GM21360 (cell line): ENCODE data around the gene ACTL10.

ENCODE experiments used
- ATAC-seq: cut with Tn5 transposase; IDR thresholded peaks from one replicate; pipeline ENCODE4 v1.9.1; 2021; ENCODE audit warnings: mild to moderate bottlenecking, moderate library complexity; ENCODE audit not compliant: unreplicated experiment

The ACTL10 gene

DNA sequence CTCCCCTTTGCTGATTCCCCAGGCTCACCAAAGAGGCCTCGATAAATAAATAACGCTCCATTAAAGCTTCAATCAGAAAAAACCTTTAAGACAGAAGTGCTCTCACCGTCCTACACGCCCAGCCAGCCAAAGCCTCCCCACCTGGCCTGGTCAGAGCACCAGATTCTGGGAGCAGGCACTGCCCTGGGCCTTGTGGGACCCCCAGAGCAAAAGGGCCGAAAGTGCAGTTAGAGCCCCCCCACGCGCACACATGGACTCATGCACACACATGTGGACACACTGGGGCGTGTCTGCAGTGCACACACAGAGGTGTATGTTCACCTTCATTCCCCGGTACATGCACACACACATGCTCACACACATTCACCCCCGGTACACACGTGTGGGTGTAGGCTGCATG is 9.4 kb downstream of the ACTL10 start:
- no peak for ATAC-seq

DNA sequence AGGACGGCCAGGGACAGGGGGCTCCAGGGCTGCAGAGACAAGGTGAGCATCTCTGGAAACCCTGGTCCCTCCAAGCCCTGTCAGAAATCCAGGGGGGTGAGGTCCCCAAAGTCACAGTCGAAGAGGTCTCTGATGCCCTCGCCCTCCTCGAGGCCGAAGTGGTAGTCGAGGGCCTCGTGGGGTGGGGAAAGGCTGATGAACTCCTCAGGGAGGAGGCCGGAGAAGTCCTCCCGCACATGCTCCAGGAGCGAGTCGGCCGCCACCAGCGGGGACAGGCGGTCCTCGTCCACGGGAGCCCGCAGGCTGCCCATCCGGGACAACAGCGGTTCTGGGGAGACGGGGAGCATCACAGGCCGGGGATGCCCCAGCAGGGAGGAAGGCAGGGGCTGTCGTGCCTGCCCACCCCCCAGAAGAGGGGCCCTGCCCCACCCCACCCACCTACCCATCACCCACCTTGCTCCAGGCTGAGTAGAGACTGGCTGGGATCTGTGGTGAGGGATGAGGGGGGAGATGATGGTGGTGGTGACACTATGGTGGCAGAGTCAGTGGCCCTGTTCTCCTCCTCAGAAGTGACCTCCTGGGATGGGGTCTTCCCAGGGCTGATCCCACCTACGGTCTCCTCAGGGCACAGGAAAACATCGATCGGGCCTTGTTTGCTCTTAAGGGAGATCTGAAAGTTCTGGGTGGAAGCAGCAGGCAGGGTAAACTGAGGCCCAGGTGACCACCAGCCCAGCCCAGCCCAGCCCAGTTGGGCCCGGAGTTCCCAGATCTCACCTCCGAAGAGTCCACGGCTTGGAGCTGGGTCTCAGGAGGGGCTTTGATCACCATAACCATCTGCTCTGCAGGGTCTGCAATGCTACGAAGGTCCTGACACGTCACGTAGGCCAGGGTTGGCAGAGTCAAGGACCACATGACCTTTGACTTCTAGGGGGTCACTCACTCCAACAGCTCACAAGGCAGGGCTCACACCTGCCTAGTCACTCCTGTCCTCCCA is 10.2 kb downstream of the ACTL10 start:
- ATAC-seq = no peak

DNA sequence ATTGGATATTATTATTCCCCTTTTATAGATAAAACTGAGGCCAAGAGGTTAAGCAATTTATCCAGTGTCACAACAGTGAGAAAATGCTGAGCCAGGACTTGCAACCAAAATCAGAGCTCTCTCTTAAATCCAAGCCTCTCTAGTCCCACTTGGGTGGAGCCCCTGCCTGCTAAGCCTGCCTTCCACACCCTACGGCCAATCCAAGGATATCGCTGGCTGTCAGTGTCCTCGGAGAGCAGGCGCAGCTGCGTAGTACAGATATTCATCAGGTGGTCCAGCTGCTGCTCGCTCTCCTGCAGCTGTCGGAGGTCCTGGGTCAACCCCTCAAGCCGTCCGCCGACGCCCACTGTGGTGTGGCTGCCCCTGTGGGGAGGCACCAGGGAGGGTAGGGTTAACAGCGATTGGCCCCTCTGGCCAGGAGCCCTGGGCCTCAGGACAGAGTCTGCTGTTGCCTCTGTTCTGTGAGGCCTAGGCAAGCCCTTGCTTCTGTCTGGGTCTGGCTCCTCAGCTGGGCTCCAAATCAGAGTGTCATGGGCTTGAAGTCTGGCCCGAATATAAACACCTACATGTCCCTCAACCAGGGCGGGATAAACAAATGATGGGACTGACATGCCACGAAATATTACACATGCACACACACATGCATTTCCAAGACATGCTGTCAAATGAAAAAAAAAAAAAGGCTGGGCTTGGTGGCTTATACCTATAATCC is 11.4 kb downstream of the ACTL10 start:
- ATAC-seq = no peak

DNA sequence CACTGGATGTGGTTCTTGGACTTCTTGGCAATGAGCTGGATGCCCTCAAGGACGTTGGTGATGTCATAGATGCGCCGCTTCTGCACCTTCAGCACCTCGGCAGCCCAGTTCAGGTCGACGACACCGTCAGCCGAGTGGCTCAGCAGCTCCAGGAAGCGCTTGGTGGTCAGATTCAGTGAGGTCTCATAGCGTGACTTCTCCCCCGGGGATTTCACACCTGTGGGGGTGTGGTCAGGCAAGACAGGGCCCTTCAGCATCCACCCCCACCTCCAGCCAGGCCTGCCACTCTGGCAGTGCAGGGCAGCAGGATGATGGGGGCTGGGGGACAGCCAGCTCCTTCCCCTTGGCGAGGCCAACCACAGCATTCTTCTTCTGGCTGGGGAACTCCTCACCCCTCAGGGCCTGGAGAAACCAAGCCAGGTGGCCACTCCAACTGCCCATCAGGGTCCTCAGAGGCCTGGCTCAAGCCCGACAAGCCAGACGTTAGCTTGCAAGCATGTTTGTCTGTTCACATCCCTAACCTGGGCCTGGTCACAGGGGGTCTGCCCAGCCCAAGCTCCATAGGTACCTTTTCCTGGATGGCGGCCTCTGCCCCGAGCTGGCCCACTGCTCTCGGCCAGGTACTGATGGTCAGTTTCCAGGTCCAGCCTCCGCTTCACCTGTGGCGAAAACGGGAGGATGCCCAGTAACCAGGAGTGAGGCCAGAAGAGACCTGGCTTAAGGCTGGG is 13.2 kb downstream of the ACTL10 start:
- peak; percentile 46 for ATAC-seq

DNA sequence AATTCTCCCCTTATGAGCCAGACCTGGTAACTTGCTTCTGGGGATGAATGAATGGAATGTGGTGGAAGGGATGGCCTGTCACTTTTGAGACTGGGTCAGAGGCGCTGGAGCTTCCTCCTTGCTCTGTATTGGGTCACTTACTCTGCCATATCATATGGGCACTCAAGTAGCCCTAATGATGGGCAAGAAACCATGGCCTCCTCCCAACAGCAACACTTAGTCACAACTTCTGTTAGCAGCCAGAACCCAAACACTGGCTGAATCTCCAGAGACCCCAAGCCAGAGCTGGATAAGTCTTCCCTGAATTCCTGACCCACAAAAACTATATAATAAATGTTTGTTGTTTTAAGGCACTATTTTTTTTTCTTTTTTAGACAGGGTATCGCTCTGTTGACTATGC is 13.9 kb downstream of the ACTL10 start:
- ATAC-seq = no peak

DNA sequence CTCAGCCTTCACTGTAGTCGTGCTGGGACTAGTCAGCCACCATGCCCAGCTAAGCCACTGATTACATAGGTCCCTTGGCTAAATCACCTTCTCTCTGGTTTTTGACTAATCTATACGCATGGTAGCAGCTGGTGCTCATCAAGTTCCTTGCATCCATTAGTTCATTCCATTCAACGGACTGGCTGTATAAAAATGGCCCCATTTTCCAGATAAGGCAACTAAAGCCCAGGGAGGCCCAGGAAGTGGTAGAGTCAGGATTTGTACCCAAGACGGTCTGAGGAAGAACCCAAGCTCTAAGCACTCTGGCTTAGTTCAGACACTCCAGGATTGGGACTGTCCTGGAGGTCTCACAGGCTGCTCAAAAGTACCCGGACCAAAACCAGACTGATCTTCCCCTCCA is 14.5 kb downstream of the ACTL10 start:
- ATAC-seq = no peak

DNA sequence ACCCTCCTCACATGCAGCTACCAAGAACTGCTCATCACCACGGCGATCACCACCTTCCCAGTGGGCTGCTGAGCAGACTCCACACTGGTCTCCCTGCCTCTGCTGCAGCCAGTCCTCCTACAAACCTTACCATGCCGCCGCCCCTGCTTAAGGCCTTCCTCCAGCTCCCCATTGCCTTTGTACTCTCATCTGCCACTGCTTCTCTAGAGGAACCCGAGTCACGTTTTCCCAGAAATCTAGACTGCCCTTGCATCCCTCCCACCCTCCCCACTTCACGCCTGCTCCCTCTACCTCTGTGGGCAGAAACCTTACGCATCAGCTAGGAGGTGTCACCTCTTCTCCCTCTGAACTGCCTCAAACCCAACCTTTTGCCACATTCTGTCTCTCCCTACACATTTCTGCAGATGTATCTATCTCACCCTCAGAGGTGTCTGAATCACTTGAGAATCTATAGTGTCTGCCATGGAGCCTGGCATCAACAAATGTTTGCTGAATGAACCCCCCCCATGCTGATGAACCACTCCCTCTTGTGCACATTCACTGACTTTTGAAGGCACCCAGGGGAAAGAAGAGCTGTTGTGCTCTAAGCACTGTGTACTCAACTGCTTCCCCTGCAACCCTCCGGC is 15.1 kb downstream of the ACTL10 start:
- no peak for ATAC-seq

DNA sequence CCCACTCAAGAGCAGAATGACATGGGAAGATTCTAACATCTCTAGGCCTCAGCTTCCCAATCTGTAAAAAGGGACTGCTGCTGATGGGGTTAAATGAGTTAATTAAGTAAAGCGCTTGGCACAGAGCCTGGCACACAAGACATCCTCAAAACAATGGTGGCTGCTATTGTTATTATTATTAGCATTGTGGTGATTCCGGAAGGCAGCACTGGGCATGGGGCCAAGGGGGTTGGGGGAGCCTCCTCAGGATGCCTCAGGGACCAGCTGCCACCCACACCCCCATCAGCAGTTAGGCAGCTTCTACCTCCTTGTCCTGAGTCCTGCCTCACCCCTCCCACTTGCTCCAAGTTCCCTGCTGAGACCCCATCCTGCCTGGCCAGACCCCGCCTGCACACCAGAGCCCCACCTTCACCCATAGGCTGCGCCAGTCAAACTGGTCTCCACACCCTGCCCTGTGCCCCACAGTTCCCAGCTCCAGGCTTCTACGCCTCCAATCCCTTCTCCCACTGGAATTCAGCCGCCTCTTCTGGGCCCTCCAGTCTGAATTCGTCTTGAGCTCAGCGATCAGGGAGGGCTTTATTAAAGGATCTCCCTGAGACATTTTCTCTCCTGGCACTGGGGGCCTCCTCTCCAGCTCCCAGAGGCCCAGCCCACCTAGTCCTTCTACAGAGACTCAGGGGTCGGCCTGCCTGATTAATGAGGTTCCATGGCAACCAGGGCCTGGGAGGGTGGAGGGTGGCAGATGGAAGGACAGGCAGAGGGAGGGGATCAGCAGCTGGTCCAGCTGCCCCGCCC is 18.0 kb downstream of the ACTL10 start:
- no peak for ATAC-seq

DNA sequence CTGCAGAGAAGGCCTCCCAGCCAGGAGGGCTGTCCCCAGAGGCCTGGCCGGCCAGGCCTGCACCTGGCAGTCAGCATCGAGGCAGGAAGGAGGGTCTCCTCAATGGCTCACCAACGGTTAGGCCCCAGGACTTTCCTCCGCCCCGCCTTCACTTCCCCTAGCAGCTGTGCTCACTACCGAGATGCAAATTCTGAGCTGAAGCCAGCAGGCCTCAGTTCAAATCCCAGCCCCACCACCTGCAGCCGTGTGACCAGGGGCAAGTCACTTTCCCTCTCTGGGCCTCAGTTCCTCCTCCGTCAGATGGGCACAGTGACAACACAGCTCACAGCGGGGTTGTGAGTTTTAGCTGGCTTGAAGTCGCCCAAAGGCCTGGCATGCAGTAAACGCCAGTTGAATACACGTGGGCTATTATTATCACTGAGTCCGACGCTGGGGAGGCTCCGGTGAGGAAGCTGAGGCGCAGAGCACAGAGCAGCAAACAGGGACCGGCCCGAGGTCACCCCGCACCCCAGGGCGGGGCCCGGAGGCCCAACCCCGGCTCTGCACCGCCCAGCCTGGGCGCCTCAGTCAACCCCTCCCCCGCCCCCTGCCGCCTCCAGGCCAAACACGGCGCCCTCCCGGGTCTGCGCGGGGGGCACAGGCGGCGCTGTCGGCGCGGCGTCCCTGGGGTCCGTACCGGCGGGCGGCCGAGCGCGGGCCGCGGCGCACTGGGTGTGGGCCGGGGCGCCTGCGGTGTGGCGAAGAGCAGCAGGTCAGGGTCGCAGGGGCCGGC is 18.8 kb downstream of the ACTL10 start:
- ATAC-seq = peak; percentile 35

DNA sequence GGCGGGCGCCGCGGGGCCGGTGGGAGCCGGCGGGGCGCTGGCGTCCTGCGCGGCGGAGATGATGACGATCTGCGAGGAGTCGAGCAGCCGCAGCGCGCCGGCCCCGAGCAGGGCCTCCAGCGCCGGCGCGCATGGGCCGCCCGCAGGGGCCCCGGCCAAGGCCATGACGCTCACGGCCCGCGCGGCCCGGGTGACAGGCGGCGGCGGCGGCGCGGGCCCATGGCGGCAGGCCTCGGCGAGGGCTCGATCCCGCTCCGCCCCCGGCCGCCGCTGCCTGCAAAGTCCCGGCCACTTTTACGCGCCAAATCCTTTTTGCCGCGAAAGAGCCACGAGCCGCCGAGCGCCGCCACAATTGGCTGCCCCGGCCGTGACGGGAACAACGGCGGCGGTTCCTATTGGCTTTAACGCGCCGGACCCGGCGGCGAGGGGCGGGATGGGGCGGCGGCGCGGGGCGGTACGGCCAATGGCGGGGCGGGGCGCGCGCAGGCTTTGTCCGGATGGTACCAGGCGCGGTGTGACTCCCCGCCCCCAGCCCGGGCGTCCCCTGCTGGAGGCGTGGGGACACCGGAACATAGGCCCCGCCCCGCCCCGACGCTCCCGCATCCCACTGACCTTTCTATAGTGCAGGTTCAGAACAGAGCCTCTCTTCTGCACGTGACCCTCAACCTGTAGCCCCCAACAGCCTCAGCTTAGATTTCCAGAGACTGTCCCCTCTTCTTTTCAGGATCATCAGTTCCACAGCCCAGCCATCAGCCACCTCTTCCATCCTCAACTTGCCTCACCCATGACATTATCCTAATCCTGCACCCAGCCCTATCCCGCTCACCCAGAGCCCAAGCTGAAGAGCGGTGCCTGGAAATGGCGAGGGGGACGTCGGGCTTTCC is 19.6 kb downstream of the ACTL10 start, which contains the start of gene E2F1:
Gene E2F1 (minus strand): TSS at position 286 of the 884 bp plus-strand sequence. CDS start 121 bp downstream, at position 165.
- ATAC-seq = peak; percentile 74

DNA sequence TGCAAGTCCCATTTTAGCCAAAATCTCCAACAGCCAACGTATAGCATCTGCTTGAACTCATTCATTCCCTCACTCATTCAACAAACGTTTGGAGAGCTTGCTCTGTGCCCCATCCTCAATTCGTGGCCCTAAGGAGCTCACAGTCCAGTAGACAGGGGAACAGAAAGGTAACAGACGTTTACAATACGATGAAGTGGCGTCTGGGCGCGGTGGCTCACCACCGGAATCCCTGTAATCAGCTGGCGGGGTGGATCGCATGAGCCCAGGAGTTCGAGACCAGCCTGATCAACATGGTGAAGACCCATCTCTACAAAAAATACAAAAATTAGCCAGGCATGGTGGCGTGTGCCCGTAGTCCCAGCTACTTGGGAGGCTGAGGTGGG is 20.2 kb downstream of the ACTL10 start:
- ATAC-seq = no peak

DNA sequence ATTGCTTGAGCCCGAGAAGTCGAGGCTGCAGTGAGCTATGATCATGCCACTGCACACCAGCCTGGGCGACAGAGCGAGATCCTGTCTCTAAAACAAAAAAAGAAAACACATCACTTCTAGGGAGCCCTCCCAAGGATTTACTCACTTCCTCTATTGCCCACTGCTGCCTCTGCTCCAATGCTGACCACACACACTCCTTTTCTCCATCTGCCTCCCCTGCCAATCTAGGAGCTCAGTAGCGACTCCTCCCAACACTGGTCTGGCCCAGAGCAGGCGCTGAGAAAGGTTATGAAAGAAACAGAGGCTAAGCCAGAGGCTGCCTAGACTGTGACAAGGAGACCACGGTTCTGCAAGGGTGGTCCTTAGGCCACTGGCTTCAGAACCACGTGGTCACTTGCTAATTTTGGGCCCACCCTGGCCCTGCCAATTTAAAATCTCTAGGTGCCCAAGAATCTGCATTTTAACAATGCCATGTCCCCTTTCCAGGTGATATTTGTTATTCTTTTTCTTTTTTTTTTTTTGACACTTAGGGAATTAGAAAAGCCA is 20.7 kb downstream of the ACTL10 start:
- no peak for ATAC-seq

DNA sequence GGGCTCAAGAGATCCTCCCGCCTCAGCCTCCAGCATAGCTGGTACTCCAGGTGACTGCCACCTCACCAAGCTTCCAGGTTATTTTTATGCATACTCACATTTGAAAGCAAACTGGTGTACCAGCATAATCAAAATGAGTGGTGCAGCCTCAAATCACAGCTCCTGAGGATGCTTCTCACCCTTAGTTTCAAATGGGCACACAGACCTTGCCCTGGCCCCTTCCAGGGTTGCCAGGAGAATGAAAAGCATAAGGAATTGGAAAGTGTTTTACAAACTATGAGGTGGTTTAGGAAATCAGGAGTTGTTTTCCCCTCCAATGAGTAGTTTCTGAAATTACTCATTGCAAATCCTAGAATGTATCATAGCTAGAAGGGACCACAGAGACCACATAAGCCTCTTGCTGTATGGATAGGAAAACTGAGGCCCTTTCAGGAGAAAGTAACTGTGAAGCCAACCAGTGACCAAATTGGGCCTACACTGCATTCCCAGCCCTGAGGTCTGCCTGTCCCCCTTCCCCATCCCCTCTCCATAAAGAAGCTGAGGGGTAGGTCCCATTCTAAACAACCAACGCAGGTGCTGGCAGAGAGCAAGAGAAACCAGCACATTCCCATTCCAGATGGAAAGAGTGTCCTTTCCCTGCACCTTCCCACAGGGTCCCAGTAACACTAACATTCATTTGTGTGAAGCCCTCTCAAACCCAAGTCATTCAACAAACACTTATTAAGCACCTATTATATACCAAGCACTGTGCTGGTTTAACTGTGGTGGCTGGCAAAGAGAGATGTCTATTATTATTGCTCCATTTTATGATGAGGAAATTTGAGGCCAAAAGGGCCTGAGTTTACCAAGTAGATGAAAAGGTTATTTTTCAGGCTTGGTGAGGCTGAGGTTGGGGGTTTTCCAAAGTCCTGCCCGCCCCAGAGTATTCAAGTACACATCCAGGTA is 21.5 kb downstream of the ACTL10 start:
- no peak for ATAC-seq

DNA sequence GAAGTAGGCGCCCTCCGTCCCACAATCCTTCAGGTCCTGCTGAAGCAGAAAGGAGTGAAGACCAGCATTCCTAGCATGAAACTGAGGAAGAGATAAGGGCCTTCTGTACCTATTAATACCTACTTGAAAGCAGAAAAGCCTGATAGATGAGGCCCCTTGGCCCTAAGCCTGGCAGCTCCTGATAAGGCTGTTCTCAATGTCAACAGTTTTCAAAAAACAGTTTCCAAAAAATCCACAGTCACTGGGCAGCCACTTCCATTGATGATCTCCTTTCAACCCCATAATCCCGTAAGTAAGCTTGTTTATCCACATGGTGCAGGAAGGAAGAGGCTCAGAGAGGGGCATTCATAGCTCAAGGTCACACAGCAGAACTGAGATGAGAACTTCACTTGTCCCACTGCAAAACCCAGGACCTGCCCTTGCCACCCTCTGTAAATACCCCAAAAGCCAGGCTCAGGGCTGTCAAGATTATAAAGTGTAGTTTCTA is 22.2 kb downstream of the ACTL10 start:
- no peak for ATAC-seq

DNA sequence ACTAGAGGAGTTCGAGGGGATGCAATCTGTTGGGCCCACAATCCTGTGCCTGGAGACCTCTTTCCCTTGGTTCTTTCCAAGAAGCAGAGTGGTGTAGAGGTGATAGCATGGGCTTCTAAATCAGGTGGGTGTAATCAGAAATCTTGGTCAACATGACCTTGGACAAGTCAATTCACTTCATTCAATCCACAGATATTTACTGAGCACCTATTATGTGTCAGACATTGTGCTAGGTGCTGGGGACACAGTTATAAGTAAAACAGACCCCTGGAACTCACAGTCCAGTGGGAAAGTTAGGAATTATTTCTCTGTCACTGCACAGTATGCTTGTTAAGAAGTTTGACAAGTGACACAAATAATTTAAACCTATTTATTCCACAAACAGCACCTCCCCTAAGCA is 22.8 kb downstream of the ACTL10 start:
- no peak for ATAC-seq

DNA sequence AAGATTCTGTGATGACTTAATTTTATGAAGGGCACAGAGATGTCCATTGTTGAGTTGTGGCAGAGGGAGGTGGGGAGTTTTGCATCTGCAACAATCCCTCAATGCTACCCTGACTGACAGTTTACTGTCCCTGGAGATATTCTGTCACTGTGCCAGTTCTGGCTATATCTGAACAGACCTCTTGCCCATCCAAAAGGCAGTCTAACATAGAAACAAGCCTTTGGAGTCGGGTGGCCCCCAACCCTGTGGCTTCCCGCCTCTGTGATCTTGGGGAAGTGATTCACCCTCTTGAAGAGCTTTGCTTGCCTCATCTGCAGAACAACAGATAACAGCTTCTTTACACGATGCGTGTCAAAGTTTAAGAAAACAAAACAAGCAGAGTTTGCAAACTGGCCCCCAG is 23.2 kb downstream of the ACTL10 start:
- ATAC-seq = no peak

DNA sequence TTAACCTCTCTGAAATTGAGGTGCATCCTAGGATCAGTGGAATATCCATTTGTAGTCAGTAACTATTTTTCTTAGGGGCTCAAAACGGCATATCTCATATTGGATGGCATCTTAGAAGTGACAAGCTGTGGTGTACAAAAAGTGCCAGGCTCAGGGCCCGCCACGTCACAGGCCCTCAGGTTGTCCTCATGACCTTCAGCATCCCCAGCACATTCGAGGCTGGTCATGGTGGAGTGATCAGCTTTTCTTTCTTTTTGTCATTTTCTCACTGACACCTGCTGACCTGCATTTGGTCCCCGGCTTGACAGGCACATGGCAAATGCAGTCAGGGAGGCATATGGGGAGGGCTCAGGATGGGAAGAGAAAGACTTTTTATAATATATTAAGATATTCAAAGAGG is 26.5 kb downstream of the ACTL10 start:
- no peak for ATAC-seq
